SK-N-SH treated with all-trans-retinoic acid at 6 μM for 48 hours (cell line): ENCODE measurements around the gene UQCRC1.

Source experiments
- ATAC-seq: fragments of 200-7000 bp; cut with Tn5 transposase; 3 replicates; pipeline ENCODE4 v1.9.1; 2020; ENCODE audit warnings: mild to moderate bottlenecking, moderate library complexity
- ARNTL ChIP-seq: fragments of 450-650 bp; formaldehyde crosslinking; IDR thresholded peaks from 2 replicates; pipeline ENCODE4 v1.5.0; 2020; ENCODE audit warnings: low read depth, mild to moderate bottlenecking, moderate library complexity, borderline replicate concordance
- BACH2 ChIP-seq: fragments of 250-450 bp; sonication (Bioruptor Pico); IDR thresholded peaks from 2 replicates; pipeline ENCODE4 v1.9.0; 2021; ENCODE audit warnings: mild to moderate bottlenecking, borderline replicate concordance
- CREB5 ChIP-seq: fragments of 250-450 bp; sonication (Bioruptor Pico); IDR thresholded peaks from 2 replicates; pipeline ENCODE4 v1.5.1; 2020; ENCODE audit warnings: low read depth, mild to moderate bottlenecking, moderate library complexity
- CSRNP3 ChIP-seq: fragments of 250-450 bp; sonication (Bioruptor Pico); IDR thresholded peaks from 2 replicates; pipeline ENCODE4 v1.5.1; 2021; ENCODE audit warnings: mild to moderate bottlenecking, moderate library complexity
- ESRRG ChIP-seq: fragments of 250-450 bp; sonication (Bioruptor Pico); IDR thresholded peaks from 2 replicates; pipeline ENCODE4 v1.6.1; 2021; ENCODE audit warnings: mild to moderate bottlenecking
- GLIS3 ChIP-seq: fragments of 250-450 bp; sonication (Bioruptor Pico); IDR thresholded peaks from 2 replicates; pipeline ENCODE4 v1.5.0; 2020; ENCODE audit warnings: mild to moderate bottlenecking, moderate library complexity
- ISL1 ChIP-seq: fragments of 250-450 bp; sonication (Bioruptor Pico); IDR thresholded peaks from 2 replicates; pipeline ENCODE4 v2.1.2; 2022; ENCODE audit warnings: mild to moderate bottlenecking, moderate library complexity
- OSR1 ChIP-seq: fragments of 250-450 bp; sonication (Bioruptor Pico); IDR thresholded peaks from 2 replicates; pipeline ENCODE4 v1.8.0; 2022; ENCODE audit warnings: moderate library complexity, mild to moderate bottlenecking, inconsistent platforms
- POU6F1 ChIP-seq: fragments of 250-450 bp; sonication (Bioruptor Pico); IDR thresholded peaks from 2 replicates; pipeline ENCODE4 v1.8.0; 2021; ENCODE audit warnings: low read depth, mild to moderate bottlenecking, moderate library complexity, borderline replicate concordance
- PPARA ChIP-seq: fragments of 250-450 bp; sonication (Bioruptor Pico); IDR thresholded peaks from 2 replicates; pipeline ENCODE4 v1.5.0; 2020; ENCODE audit warnings: mild to moderate bottlenecking, borderline replicate concordance
- RARB ChIP-seq: fragments of 250-450 bp; sonication (Bioruptor Pico); IDR thresholded peaks from 2 replicates; pipeline ENCODE4 v1.8.0; 2021; ENCODE audit warnings: mild to moderate bottlenecking, moderate library complexity
- SNAI2 ChIP-seq: fragments of 250-450 bp; sonication (Bioruptor Pico); IDR thresholded peaks from 2 replicates; pipeline ENCODE4 v1.5.0; 2020; ENCODE audit warnings: mild to moderate bottlenecking, moderate library complexity
- TCF4 ChIP-seq: fragments of 250-450 bp; sonication (Bioruptor Pico); IDR thresholded peaks from 2 replicates; pipeline ENCODE4 v1.8.0; 2021; ENCODE audit warnings: mild to moderate bottlenecking, moderate library complexity, borderline replicate concordance
- TOX ChIP-seq: fragments of 250-450 bp; sonication (Bioruptor Pico); IDR thresholded peaks from 2 replicates; pipeline ENCODE4 v1.8.0; 2021; ENCODE audit warnings: mild to moderate bottlenecking, moderate library complexity, borderline replicate concordance
- TSHZ2 ChIP-seq: fragments of 250-450 bp; sonication (Bioruptor Pico); IDR thresholded peaks from 2 replicates; pipeline ENCODE4 v1.5.0; 2020; ENCODE audit warnings: mild to moderate bottlenecking, moderate library complexity
- ZC3H10 ChIP-seq: fragments of 250-450 bp; sonication (Bioruptor Pico); IDR thresholded peaks from 2 replicates; pipeline ENCODE4 v1.5.1; 2021; ENCODE audit warnings: mild to moderate bottlenecking, moderate library complexity
- ZFP3 ChIP-seq: fragments of 250-450 bp; sonication (Bioruptor Pico); IDR thresholded peaks from 2 replicates; pipeline ENCODE4 v1.5.0; 2020; ENCODE audit warnings: mild to moderate bottlenecking, moderate library complexity
- ZNF565 ChIP-seq: fragments of 450-650 bp; formaldehyde crosslinking; conservative IDR thresholded peaks from 2 replicates; pipeline ENCODE4 v1.5.0; 2020; ENCODE audit warnings: low read depth, mild to moderate bottlenecking, moderate library complexity
- ZNF70 ChIP-seq: fragments of 450-650 bp; formaldehyde crosslinking; IDR thresholded peaks from 2 replicates; pipeline ENCODE4 v1.5.0; 2020; ENCODE audit warnings: mild to moderate bottlenecking, moderate library complexity
- ZNF8 ChIP-seq: fragments of 450-650 bp; formaldehyde crosslinking; IDR thresholded peaks from 2 replicates; pipeline ENCODE4 v1.5.0; 2020; ENCODE audit warnings: mild to moderate bottlenecking, moderate library complexity

The UQCRC1 gene

GRCh38 chr3:48555949-48556795, 53.3 kb downstream of the UQCRC1 start:
- no peak for ATAC-seq
- TF ChIP-seq TSHZ2 (no peak), ZNF70 (CRISPR knock-in tag) (no peak), TCF4 (CRISPR knock-in tag) (no peak), SNAI2 (no peak), OSR1 (CRISPR knock-in tag) (no peak), PPARA (CRISPR knock-in tag) (no peak), CREB5 (no peak)

- ATAC-seq: no peak
- TF ChIP-seq ZNF70 (CRISPR knock-in tag) (no peak), RARB (CRISPR knock-in tag) (no peak), ESRRG (CRISPR knock-in tag) (no peak), TCF4 (CRISPR knock-in tag) (no peak), ARNTL (CRISPR knock-in tag) (no peak), ZNF565 (CRISPR knock-in tag) (no peak), GLIS3 (CRISPR knock-in tag) (no peak), PPARA (CRISPR knock-in tag) (no peak), TSHZ2 (no peak), POU6F1 (no peak), CREB5 (no peak), ISL1 (no peak), ZC3H10 (no peak), CSRNP3 (CRISPR knock-in tag) (no peak), BACH2 (CRISPR knock-in tag) (no peak), ZFP3 (no peak), TOX (CRISPR knock-in tag) (no peak), ZNF8 (CRISPR knock-in tag) (no peak), OSR1 (CRISPR knock-in tag) (no peak)
- TF ChIP-seq, all 23 proteins: peak for 0
These were observed 54.1 kb downstream of the UQCRC1 start for GRCh38 chr3:48555231-48555948.
